Testis (tissue), 3 donors: Measurements from ENCODE around the gene DOK3. TPM values are rescaled to one million over a fixed set of nuclear protein-coding genes. Genes with fewer than 3 reads are reported as not detected.
"Not testable (repeated sequence)": the region's sequence is repeated elsewhere in the genome, so short reads cannot be mapped to it uniquely, and the experiment has no call there.

Experiments
- DNase-seq: peaks from one replicate; pipeline ENCODE4 v3.0.0-alpha.2; 2019
- H3K27ac ChIP-seq, 2 donors: fragments of 200-600 bp; sonication (generic); one replicate each; pipeline ENCODE4 v1.5.1; 2019
- H3K27me3 ChIP-seq: fragments of 200-600 bp; sonication (generic); one replicate; pipeline ENCODE4 v1.5.1; 2019
- H3K36me3 ChIP-seq: fragments of 200-600 bp; sonication (generic); one replicate; pipeline ENCODE4 v1.5.1; 2017; ENCODE audit warnings: low read depth; ENCODE audit errors: missing control alignments
- H3K4me1 ChIP-seq: fragments of 200-600 bp; sonication (generic); one replicate; pipeline ENCODE4 v1.5.1; 2019
- H3K4me3 ChIP-seq, 2 donors: fragments of 200-600 bp; sonication (generic); one replicate each; pipeline ENCODE4 v1.5.1; 2017 to 2019
- H3K9me3 ChIP-seq: fragments of 200-600 bp; sonication (generic); one replicate; pipeline ENCODE4 v1.5.1; 2017
- POLR2A ChIP-seq: fragments of 450-650 bp; IDR thresholded peaks from one replicate; pipeline ENCODE4 v1.6.1; 2017; ENCODE audit warnings: antibody characterized with exemption, mild to moderate bottlenecking, moderate library complexity
- WGBS, 2 donors: methylation state at CpG; one replicate each; pipeline ENCODE4 v1.1.5; 2018; 5-methylcytosine and 5-hydroxymethylcytosine counted together
- intact Hi-C: fragments of 100-400 bp; cut with DNase I; formaldehyde crosslinking; loops from one replicate; pipeline ENCODE4 v1.15.1; 2023; ENCODE audit warnings: low total_unique reads
- polyA plus RNA-seq: library from polyadenylated mRNA; stranded (reverse); fragments of 350-450 nt; fragmentation: Illumina TruSeq; extraction: RNeasy Lipid Tissue Mini Kit (QIAGEN cat#74804); gene quantifications from one replicate; pipeline ENCODE4 v1.2.3, GENCODE V29; 2014; ENCODE audit warnings: low read depth, low replicate concordance; ENCODE audit not compliant: insufficient read depth
- total RNA-seq, 2 donors: library from RNA; depleted of rRNA; stranded (reverse); fragments of >200 nt; gene quantifications; one replicate each; pipeline ENCODE4 v1.2.3, GENCODE V29; 2016
- TF ChIP-seq, protein P1 (sequence below), 3 experiments: fragments of 450-650 bp in 2 of 3; fragments of 200-600 bp in 1 of 3; sonication (generic) in 1 of 3; IDR thresholded peaks; one replicate each; pipeline ENCODE4 v1.5.1; 2016 to 2019; ENCODE audit warnings: antibody characterized with exemption in 3 of 3, mild to moderate bottlenecking in 2 of 3, moderate library complexity in 1 of 3

Gene DOK3
- total and polyA plus RNA-seq, 3 donors from 2014 or later, result 10.4 to 18.7 (median 10.7) TPM

DNA sequence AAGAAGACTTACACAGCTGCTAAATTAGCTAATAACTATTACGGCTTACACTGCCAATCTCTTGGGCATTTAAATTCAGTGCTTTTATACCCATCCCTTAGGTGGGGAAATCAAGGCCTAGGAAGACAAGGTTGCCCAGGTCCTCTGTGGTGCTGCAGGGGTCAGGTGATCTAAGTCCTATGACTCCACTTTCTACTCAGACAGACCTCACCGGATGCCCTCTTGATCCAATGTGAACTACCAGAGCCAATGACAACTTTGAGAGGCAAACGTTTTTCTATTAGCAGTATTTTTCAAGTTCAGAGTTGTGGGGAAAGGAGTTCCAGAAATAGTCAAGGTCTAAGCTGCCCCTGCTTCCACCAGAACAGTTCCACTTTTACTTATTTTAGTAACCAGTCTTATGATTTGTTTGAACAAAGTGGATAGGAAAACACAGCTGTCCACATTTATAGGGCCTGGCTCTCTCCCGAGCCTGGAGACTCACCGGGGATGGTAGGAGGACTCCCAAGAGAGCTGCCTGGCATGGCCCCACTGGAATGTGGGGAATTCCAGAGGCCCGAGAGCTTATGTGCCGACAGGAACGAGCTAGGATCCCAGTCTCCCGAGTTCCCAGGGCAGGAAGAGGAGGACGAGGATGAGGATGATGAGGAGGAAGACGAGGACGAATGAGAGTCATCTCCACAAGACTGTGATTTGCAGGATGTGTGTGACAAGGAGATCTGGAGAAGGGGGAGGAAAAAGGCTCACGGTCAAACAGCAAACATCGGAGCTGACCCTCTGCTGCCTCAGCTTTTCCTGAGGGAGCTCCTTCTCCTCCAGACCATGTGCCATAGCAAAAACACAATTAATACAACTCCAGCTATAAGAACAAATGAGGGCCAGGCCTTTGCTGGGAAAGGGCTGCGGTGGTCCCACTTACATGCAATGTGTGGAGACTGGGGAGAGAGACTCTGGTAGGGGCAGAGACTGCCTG lies 28.0 kb upstream of the DOK3 start:
- H3K36me3 ChIP-seq, result no peaks in the 10 kb centered on the region
- intact Hi-C loops, result no loop called here

GRCh38 chr5:177536386-177536785 lies 26.8 kb upstream of the DOK3 start:
- H3K27ac ChIP-seq, result peak overlapping the region in 1 of 2 donors; percentile 59
- H3K4me1 ChIP-seq, result peaks cover 31% of the 10 kb centered on the region
- intact Hi-C loops, result no loop called here
- WGBS, 2 donors, result 95 to 96% methylated on average over 10 of the region's 10 CpGs
- no peaks in the 10 kb centered on the region for H3K27me3 ChIP-seq
- no peak for DNase-seq
- no peaks in the 10 kb centered on the region for H3K9me3 ChIP-seq
- TF ChIP-seq POLR2A, result no peak
- TF ChIP-seq, protein P1, sequence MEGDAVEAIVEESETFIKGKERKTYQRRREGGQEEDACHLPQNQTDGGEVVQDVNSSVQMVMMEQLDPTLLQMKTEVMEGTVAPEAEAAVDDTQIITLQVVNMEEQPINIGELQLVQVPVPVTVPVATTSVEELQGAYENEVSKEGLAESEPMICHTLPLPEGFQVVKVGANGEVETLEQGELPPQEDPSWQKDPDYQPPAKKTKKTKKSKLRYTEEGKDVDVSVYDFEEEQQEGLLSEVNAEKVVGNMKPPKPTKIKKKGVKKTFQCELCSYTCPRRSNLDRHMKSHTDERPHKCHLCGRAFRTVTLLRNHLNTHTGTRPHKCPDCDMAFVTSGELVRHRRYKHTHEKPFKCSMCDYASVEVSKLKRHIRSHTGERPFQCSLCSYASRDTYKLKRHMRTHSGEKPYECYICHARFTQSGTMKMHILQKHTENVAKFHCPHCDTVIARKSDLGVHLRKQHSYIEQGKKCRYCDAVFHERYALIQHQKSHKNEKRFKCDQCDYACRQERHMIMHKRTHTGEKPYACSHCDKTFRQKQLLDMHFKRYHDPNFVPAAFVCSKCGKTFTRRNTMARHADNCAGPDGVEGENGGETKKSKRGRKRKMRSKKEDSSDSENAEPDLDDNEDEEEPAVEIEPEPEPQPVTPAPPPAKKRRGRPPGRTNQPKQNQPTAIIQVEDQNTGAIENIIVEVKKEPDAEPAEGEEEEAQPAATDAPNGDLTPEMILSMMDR (IDR thresholded peaks at IDR 0.05), result no peak
- no peaks in the 10 kb centered on the region for H3K36me3 ChIP-seq
- H3K4me3 ChIP-seq, result no peak overlapping the region

More for the DNA sequence above, 28.0 kb upstream of the DOK3 start:
- DNase-seq, result peak; percentile 60
- TF ChIP-seq, protein P1 (IDR thresholded peaks at IDR 0.05), result no peak
- no peak for TF ChIP-seq POLR2A
- 26 to 37% methylated on average over 15 of the region's 15 CpGs for WGBS, 2 donors
- Histone ChIP-seq H3K4me3 (no peak overlapping the region), H3K27ac (peak overlapping the region; percentile 51 to 59), H3K9me3 (no peaks in the 10 kb centered on the region), H3K4me1 (peaks cover 31% of the 10 kb centered on the region), H3K27me3 (no peaks in the 10 kb centered on the region)

DNA sequence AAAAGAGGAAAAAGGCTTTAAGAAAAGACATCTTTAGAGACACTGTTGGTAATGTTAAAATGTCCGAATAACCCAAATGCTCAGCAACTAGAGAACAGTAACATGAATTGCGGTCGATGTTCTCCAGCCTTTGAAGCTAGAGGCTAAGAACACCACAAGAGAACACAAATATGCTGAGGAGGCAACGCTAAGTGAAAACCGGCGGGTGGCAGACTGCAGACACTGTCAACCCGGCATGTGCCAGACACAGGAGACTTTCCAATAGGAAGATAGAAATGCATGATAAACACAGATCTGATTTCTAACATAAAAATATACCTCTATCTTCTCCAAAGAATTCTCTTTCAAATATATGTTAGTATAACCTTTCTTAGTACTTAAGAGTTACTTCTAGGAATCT lies 25.5 kb upstream of the DOK3 start:
- Histone ChIP-seq H3K36me3 (no peaks in the 10 kb centered on the region), H3K4me1 (peaks cover 31% of the 10 kb centered on the region), H3K4me3 (no peak overlapping the region), H3K27ac (no peak overlapping the region), H3K9me3 (no peaks in the 10 kb centered on the region), H3K27me3 (no peaks in the 10 kb centered on the region)
- intact Hi-C loops, result no loop called here
- DNase-seq, result no peak
- 87 to 97% methylated on average over 7 of the region's 7 CpGs for WGBS, 2 donors
- TF ChIP-seq POLR2A, result no peak

- H3K27ac ChIP-seq, intact Hi-C loops, H3K27me3 ChIP-seq, H3K9me3 ChIP-seq, H3K4me3 ChIP-seq, DNase-seq, H3K36me3 ChIP-seq: not testable (repeated sequence)
- 92 to 96% methylated on average over 7 of the region's 7 CpGs for WGBS, 2 donors
- peaks cover 32% of the 10 kb centered on the region for H3K4me1 ChIP-seq
Measured at GRCh38 chr5:177534433-177534832, 24.8 kb upstream of the DOK3 start.

- TF ChIP-seq POLR2A, result no peak
- TF ChIP-seq, protein P1 (IDR thresholded peaks at IDR 0.05), result no peak
- H3K36me3 ChIP-seq, result no peaks in the 10 kb centered on the region
- H3K4me3 ChIP-seq, result no peak overlapping the region
- intact Hi-C loops, result no loop called here
- no peak overlapping the region for H3K27ac ChIP-seq
- no peaks in the 10 kb centered on the region for H3K9me3 ChIP-seq
- H3K27me3 ChIP-seq, result no peaks in the 10 kb centered on the region
- H3K4me1 ChIP-seq, result peaks cover 12% of the 10 kb centered on the region
- DNase-seq, result no peak
- WGBS, 2 donors, result 86 to 89% methylated on average over 8 to 27 of the region's 27 CpGs
Measured at GRCh38 chr5:177531209-177531940, 21.7 kb upstream of the DOK3 start.
